Iris pigment epithelial cell (primary cell): ENCODE results near the gene NTN5.
"Not testable (repeated sequence)": the region's sequence is repeated elsewhere in the genome, so short reads cannot be mapped to it uniquely, and the experiment has no call there.

Source experiments
- DNase-seq: peaks from one replicate; pipeline ENCODE4 v3.0.0-alpha.2; 2011; ENCODE audit warnings: low read depth

NTN5 gene

GRCh38 chr19:48644355-48644754 lies 28.5 kb downstream of the NTN5 start:
- DNase-seq = no peak

GRCh38 chr19:48642862-48643261 lies 30.0 kb downstream of the NTN5 start:
- DNase-seq = no peak

GRCh38 chr19:48641850-48642249 lies 31.0 kb downstream of the NTN5 start:
- DNase-seq = no peak

GRCh38 chr19:48639483-48640375 lies 33.1 kb downstream of the NTN5 start:
- no peak for DNase-seq

- DNase-seq = no peak
These were observed 33.9 kb downstream of the NTN5 start for GRCh38 chr19:48638831-48639381.

- DNase-seq = peak; percentile 97
These were observed 34.6 kb downstream of the NTN5 start for GRCh38 chr19:48637948-48638830.

GRCh38 chr19:48637449-48637947 lies 35.3 kb downstream of the NTN5 start:
- peak; percentile 99 for DNase-seq

GRCh38 chr19:48636859-48637448 lies 35.9 kb downstream of the NTN5 start, which contains the start of gene DBP:
Gene DBP, minus strand, starts transcription at chr19:48637379. Its CDS starts 385 bp downstream, at chr19:48636994.
- no peak for DNase-seq

- no peak for DNase-seq
These were observed 36.6 kb downstream of the NTN5 start for GRCh38 chr19:48635966-48636858.

- DNase-seq = no peak
These were observed 37.4 kb downstream of the NTN5 start for GRCh38 chr19:48635263-48635965.

GRCh38 chr19:48634424-48635262 lies 38.2 kb downstream of the NTN5 start:
- DNase-seq = peak; percentile 93

GRCh38 chr19:48634036-48634342 lies 38.8 kb downstream of the NTN5 start:
- DNase-seq = no peak

GRCh38 chr19:48633148-48634035 lies 39.4 kb downstream of the NTN5 start:
- DNase-seq = no peak

GRCh38 chr19:48632692-48633147 lies 40.1 kb downstream of the NTN5 start:
- no peak for DNase-seq

GRCh38 chr19:48632286-48632685 lies 40.5 kb downstream of the NTN5 start:
- not testable (repeated sequence) for DNase-seq

- DNase-seq = no peak
These were observed 41.6 kb downstream of the NTN5 start for GRCh38 chr19:48631225-48631624.

GRCh38 chr19:48630296-48631063 lies 42.3 kb downstream of the NTN5 start:
- DNase-seq = peak; percentile 46
